ENCODE data around the gene YARS2.
"Not testable (repeated sequence)": the region's sequence is repeated elsewhere in the genome, so short reads cannot be mapped to it uniquely, and the experiment has no call there.

The YARS2 gene

GRCh38 chr12:32739279-32739678 lies 16.4 kb downstream of the YARS2 start:
- no peak for DNase-seq (ENCODE audit: low spot score)
- in situ Hi-C loops (cut with MboI; ENCODE audit: low sequenced_read_pairs, unreplicated experiment), result no loop called here
- no peak for TF ChIP-seq CTCF (IDR thresholded peaks at IDR 0.05; ENCODE audit: borderline replicate concordance, control extremely low read depth, extremely low read depth, insufficient read depth, missing control alignments)

DNA sequence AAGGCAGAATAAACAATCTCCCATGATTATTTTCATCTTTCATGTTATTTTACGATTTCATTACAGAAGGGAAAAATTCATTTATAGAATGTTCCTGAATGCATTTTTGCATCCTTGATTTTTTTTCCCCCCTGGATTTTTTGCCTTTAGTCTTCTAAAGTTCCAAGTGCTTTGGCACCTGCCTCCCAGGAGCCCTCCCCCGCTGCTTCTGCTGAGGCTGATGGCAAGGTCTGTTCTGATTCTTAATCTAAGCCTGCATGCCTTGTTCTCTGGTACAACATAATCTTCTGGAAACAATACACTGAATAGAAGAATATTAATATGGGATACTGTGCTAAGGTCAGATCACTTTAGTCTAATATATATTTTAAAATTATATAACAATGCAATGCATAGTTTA lies 18.0 kb downstream of the YARS2 start:
- TF ChIP-seq CTCF (IDR thresholded peaks at IDR 0.05; ENCODE audit: borderline replicate concordance, control extremely low read depth, extremely low read depth, insufficient read depth, missing control alignments), result no peak
- in situ Hi-C loops (cut with MboI; ENCODE audit: low sequenced_read_pairs, unreplicated experiment), result no loop called here
- DNase-seq (ENCODE audit: low spot score), result no peak

DNA sequence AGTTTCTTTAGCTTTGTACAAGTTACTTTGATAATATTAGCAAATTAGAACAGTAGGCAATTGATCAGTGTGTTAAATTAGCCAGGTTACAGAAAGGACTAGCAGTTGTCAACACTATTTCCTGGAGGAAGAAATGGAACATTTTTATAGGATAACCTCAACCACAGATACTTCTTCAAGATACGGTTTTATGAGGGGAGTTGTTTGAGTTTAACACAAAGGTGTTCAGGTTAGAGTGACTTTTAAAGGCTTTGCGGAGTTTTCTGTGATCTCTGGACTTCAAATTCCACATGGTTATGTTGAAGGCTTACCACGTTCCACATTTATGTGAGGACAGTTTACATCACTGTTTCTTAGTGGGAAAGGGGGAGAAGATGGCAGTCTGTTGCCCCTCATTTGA lies 19.3 kb downstream of the YARS2 start:
- in situ Hi-C loops (cut with MboI; ENCODE audit: low sequenced_read_pairs, unreplicated experiment), result no loop called here
- TF ChIP-seq CTCF (IDR thresholded peaks at IDR 0.05; ENCODE audit: borderline replicate concordance, control extremely low read depth, extremely low read depth, insufficient read depth, missing control alignments), result no peak

DNA sequence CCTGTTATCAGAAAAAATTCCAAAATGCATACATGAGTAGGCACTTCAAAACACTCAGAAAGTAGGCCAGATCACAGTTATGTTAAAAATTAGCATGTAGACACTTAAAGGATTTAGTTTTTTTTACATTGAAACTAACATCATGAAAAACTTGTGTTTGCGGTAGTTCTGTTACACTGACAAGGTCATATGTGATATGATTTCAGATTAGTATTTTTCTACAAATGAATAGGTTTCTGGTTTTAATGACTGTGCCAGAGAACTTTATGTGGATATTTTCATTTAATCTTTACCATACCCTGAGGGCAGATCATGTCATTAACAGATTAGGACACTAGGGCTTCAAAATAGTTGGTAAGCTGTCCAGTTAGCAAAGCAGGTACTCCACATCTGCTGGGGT lies 20.7 kb downstream of the YARS2 start:
- no peak for DNase-seq (ENCODE audit: low spot score)
- no peak for TF ChIP-seq CTCF (IDR thresholded peaks at IDR 0.05; ENCODE audit: borderline replicate concordance, control extremely low read depth, extremely low read depth, insufficient read depth, missing control alignments)
- in situ Hi-C loops (cut with MboI; ENCODE audit: low sequenced_read_pairs, unreplicated experiment), result no loop called here

More for the DNA sequence above, 19.3 kb downstream of the YARS2 start:
- DNase-seq (ENCODE audit: low spot score), result no peak

DNA sequence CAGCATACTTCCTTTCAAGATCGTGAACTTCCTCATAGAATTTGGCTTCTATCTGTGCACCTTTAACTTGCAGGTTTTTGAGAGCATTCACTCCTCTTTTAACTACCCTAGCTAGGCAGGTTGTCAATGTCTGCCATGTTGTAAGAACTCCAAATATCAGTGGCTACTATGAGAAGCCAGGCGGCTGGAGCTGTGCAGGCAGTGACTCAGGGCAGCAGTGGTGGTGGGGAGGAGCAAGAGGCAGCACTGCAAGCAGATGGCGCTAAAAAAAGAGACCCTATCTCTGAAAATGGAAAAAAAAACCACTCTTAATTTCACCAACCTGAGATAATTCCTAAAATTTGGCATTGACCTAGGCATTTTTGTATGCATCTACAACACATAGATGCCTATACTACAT lies 28.5 kb downstream of the YARS2 start:
- in situ Hi-C loops (cut with MboI; ENCODE audit: low sequenced_read_pairs, unreplicated experiment), result no loop called here
- no peak for TF ChIP-seq CTCF (IDR thresholded peaks at IDR 0.05; ENCODE audit: borderline replicate concordance, control extremely low read depth, extremely low read depth, insufficient read depth, missing control alignments)
- no peak for DNase-seq (ENCODE audit: low spot score)

DNA sequence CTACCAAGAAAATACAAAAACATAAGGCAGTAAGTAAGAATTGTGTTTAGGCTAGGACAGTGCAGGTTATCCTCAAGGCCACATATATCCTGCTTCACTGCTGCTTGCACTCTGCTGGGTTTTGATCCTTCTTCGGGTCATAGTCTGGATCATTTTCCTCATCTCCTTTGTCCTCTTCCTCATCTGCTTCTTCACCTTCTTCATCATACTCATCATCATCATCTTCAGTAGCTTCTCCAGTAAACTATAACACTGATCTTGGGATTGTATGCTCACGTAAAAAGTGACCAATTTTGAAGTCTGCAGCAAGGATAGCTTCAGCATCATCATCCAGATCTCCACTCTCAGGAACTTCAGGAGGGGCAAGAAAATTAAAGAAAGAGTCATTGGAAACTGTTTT lies 29.4 kb downstream of the YARS2 start:
- in situ Hi-C loops (cut with MboI; ENCODE audit: low sequenced_read_pairs, unreplicated experiment), result no loop called here
- no peak for DNase-seq (ENCODE audit: low spot score)
- no peak for TF ChIP-seq CTCF (IDR thresholded peaks at IDR 0.05; ENCODE audit: borderline replicate concordance, control extremely low read depth, extremely low read depth, insufficient read depth, missing control alignments)

DNA sequence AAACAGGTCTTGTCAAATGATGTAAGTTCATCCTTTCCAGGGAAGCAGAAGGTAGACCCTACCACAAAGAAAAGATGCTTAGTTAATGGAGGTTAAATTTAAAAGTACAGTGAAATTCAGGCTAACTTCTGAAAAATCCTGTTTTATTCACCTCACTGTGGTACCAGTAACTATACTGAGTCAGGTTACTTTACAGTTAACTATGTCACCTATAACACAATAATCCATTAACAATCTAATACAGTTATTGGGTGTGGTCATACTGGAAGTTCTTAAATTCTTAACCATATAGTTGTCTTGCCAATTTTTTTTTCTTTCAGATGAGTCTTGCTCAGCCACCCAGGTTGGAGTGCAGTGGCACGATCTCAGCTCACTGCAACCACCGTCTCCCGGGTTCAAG lies 30.4 kb downstream of the YARS2 start:
- in situ Hi-C loops (cut with MboI; ENCODE audit: low sequenced_read_pairs, unreplicated experiment); DNase-seq (ENCODE audit: low spot score): not testable (repeated sequence)

Data from GM13976 (cell line).